OCI-M2 (cell line): ENCODE results near the gene TMEM181.
"Not testable (repeated sequence)": the region's sequence is repeated elsewhere in the genome, so short reads cannot be mapped to it uniquely, and the experiment has no call there.

Source experiments
- DNase-seq: peaks from one replicate; lab custom pipeline; 2025; ENCODE audit not compliant: unreplicated experiment; lab: John Stamatoyannopoulos, UW

The TMEM181 gene

GRCh38 chr6:158559895-158560835 lies at the start of gene TMEM181:
Gene TMEM181, plus strand, starts transcription at chr6:158560091. Its CDS starts 134 bp downstream, at chr6:158560225.
- DNase-seq: no peak

DNA sequence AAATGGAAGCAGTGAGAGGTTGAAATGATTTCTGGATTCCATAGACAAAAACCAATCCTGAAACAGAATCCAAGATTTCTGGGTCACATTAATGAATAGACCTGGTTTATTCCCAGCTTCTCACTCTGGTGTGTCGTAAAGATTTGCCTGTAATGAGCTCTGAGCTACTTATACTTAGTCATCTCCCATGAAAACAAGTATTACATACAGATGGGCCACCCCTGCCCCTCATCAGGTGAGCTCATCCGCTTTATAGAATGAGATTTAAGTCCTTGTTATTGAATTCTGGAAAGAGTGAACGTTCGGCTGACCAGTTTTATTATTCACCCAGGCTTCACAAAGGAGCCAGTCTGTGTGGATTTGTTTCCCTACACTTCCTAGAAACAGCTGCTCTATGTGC lies 47.1 kb upstream of the TMEM181 start:
- DNase-seq: no peak

DNA sequence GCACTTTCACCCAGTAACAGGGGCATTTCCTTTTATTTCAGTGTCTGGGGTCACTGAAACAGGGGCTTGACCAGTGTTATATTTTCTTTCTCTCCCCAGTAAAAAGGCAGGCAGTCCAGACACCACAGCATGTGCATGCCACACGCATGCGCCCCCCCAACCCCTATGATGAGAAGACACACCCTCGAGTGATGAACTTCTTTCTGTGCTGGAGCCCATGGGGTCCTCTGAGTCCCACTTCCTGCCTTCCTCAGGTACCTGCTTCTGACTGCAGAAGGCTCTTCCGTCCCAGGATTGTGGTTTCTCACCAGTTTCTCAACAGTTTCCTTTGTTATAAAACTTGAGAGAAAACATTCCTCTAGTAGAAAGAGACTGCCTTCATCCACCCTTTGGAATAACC lies 45.7 kb upstream of the TMEM181 start:
- DNase-seq: no peak

DNA sequence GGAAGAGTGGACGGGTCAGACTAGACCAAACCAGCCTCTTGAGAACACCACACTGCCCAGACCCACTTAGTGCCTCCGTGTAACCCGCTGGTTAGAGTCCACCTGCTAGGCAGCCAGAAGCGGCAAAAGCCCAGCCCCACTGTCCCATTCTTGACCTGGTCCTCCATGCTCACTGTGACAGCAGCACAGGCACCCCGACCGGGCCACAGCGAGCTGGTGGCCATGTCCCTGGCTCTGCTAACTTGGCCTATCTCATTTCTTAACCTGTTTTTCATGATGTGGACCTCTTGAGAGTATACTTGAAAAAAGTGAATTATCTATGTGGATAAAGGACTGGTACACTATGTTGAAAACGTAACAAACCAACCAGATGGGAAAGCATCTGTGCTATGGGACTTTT lies 44.9 kb upstream of the TMEM181 start:
- no peak for DNase-seq

DNA sequence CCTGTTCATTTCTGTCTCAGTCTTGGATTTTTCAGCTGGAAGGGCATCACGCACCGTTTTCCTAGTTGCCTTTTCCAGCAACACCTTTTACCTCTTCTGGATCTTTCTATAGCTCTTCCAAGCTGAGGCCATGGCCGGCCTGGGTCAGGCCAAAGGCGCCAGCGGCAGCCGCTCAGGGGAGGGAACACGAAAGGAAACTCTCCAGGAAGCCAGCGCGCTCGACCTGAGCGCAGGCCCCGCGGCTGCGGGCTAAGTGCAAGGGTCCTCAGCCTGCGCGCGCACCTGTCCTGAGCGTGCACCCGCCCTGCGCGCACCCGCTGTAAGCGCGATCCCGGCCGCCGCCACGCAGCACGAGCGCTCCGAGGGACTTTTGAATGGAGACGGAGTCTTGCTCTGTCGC lies 43.8 kb upstream of the TMEM181 start:
- no peak for DNase-seq

GRCh38 chr6:158517038-158517437 lies 42.9 kb upstream of the TMEM181 start:
- DNase-seq: no peak

DNA sequence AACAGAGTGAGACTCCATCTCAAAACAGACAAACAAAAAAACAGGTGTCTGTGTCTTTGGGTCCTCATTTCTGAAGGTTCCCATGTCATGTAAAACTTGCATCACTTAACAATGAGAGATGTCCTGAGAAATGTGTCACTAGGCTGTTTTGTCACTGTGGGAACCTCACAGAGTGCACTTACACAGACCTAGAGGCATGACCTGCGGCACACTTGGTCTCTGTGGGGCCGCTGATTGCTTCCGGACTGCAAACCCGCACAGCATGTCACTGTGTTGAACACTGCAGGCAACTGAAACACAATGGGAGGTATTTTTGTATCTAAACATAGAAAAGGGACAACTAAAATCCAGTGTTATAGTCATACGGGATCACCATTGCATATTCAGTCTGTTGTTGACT lies 42.3 kb upstream of the TMEM181 start:
- no peak for DNase-seq

DNA sequence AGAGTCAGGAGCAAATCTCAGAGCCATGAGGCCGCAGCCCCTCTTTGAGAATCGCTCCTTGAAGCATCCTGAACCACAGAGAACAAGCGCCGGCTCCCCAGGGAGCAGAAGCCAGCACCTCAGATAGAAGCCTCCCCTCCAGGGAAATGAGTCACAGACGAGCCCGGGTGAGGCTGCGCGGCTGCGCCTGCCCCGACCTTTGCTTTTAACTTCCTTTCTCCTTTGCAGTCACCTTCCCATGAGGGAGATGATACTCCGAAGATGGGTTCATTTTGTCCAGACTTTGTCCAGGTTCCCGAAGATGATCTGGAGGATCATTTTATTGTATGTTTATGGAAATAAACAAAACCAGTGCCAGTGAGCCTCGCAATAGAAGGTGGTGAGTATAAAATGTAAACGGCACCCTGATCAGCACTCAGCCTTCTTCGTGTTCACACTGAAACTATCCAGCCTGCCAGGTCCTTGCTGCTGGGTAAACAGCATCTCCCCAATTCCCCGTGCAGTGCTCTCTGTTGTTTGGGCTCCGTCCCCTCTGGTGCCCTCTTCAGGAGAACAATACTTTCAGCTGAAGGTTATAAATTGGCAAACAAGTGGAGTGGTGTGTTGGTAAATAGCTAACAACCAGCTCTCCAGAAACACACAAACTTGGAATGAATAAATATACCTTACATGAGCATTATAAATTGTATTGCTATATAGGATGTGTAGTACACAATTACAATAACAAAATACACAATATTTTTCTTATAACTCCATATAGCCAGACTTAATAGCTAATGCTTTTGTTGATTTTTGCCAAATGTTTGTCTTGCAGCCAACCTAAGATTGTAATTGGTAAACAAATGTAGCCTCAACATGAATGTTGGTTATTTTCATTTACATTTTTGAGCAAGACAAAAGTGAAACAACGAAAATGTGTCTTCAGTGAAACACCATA lies 41.4 kb upstream of the TMEM181 start:
- no peak for DNase-seq

DNA sequence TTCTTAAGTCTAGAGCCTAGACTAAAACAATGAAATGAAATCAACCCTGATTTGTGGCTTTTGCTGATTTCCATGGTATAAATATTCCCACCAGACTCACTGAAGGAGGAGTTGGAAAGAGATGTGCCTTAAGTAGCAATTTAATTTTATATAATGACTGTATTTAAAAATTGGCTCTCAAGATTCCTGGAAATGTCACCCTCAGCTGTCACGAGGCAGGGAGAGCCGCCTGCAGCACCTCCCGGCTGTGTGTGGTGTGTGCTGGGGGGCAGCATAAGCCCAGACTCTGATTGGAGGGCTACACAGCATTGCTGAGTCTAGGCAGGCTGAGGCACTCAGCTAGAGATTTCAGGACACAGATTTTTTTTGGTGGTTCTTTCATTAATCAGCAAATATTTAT lies 40.6 kb upstream of the TMEM181 start:
- no peak for DNase-seq

- DNase-seq: no peak
Observed at GRCh38 chr6:158519761-158520160, 40.1 kb upstream of the TMEM181 start.

DNA sequence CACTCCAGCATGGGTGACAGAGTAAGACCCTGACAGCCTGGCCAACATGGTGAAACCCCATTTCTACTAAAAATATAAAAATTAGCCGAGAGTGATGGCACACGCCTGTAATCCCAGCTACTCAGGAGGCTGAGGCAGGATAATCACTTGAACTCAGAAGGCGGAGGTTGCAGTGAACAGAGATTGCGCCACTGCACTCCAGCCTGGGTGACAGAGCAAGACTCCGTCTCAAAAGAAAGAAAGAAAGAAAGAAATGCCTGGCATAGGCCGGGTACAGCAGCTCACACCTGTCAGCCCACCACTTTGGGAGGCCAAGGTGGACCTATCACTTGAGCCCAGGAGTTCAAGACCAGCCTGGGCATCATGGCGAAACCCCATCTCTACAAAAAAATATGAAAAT lies 38.9 kb upstream of the TMEM181 start:
- not testable (repeated sequence) for DNase-seq

GRCh38 chr6:158521759-158522158 lies 38.1 kb upstream of the TMEM181 start:
- DNase-seq: no peak

DNA sequence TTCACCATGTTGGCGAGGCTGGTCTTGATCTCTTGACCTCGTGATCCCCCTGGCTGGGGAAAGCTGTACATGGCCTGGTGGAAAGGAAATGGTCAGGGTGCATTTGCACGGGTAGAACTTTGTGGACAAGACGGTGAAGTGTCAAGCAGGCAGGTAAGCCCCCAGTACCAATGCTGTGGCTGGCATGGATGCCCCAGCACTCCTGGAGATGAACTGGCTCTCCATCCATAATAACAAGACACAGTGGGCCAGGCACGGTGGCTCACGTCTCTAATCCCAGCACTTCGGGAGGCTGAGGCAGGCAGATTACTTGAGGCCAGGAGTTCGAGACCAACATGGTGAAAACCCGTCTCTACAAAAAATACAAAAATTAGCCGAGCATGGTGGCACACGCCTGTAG lies 37.3 kb upstream of the TMEM181 start:
- DNase-seq: no peak

DNA sequence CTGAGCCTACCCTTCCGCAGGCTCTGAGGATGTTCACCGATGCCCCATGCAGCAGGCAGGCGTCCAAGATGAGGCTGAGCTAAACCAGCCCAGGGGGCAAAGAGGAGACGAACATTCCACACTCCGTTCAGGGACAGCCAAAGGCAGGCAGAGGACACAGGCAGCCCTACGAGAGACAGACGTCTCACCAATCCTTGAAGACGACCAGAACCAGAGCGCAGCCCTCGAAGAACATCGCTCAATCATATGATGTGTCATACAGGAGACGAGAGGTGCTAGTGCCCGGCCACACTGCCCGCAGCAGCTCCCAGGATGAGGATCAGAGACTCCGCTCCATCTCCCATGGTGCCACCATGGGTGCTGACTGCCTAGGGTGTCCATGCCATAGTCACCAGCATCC lies 35.6 kb upstream of the TMEM181 start:
- no peak for DNase-seq

DNA sequence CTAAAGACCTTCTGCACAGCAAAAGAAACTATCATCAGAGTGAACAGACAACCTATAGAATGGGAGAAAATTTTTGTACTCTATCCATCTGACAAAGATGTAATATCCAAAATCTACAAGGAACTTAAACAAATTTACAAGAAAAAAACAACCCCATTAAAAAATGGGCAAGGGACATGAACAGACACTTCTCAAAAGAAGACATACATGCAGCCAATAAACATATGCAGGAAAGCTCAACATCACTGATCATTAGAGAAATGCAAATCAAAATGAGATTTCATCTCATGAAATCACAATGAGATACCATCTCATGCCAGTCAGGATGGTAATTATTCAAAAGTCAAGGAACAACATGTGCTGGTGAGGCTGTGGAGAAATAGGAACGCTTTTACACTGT lies 32.0 kb upstream of the TMEM181 start:
- not testable (repeated sequence) for DNase-seq

GRCh38 chr6:158528826-158529225 lies 31.1 kb upstream of the TMEM181 start:
- DNase-seq: no peak

GRCh38 chr6:158529629-158530028 lies 30.3 kb upstream of the TMEM181 start:
- no peak for DNase-seq

- no peak for DNase-seq
Observed at GRCh38 chr6:158531566-158531965, 28.3 kb upstream of the TMEM181 start.

- no peak for DNase-seq
Observed at GRCh38 chr6:158531970-158532369, 27.9 kb upstream of the TMEM181 start.

DNA sequence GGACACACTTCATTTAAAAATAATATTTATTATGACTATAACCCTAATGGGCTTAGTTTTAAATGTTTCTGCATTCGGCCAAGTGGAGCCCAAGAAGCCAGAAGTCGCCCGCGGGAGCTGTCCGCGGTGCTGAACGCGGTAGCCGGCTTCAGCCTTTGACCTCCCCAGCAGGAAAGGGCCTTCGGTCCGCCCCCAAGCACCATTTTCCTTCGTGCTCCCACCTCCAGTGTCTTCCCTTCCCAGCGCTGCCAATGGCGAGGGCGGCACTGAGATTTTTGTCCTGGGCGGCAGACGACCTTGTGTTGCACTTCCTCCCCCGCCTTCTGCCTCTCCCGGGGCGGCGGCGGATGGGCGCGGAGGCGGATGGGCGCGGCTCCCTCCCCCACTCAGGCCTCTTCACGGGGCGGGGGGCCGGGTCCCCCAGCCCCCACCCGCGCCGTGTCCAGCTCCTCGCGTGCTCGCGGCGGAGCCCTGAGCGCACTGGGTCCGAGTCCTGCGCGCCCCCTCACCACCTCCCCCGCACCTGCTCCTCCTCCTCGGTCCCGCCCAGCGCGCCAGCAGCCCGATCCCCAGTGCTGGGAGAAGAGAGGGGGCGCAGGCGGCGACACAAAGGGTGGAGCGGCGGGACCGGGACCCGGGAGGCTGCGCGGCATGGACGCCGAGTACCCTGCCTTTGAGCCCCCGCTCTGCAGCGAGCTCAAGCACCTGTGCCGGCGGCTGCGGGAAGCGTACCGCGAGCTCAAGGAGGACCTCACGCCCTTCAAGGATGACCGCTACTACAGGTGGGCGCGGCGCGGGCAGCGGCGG lies 23.6 kb upstream of the TMEM181 start:
- DNase-seq: peak; percentile 64
